ENCODE results near the gene MPDU1.

DNA sequence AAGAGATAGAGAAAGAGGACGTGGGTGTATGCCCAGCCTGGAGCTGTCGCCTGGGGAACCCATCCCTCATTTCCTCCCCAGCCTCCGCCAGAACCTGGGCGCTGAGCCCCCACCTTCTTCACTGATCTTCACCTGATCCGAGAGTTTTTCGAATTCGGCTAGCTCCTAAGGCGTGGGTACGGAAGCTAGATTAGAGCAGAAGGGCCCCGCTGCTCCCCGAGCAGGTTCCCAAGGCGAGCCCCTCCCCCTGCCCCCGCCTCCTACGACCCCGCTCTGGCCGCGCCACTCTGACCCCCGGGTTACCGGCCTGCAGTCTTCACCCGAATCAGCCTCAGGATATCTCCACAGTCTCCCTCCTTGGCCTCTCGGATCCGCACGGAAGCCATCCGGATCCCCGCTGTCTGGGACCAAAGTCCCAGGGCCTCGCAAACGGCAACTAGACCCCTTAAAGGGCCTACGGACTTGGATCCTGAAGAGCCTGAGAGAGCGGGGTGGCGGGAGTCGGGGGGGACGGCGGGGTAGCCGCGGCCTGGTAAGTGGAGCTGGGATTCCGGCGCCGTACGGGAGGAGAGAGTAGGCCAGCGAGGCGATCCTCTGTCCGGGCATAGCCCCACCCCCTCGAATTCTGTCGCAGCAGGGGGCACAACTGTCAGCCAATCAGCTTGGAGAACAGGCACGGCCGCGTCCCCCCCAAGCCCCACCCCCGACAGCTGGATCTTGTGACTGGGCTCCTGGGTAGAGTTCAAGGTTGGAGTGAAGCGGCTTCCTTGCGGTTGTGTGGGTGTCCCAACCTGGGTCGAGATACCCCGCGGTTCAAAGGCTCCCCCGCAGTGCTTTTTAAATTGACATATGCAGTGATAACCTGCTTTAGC lies 43.8 kb downstream of the MPDU1 start, which contains the start of gene SAT2:
- TF ChIP-seq, protein P1, sequence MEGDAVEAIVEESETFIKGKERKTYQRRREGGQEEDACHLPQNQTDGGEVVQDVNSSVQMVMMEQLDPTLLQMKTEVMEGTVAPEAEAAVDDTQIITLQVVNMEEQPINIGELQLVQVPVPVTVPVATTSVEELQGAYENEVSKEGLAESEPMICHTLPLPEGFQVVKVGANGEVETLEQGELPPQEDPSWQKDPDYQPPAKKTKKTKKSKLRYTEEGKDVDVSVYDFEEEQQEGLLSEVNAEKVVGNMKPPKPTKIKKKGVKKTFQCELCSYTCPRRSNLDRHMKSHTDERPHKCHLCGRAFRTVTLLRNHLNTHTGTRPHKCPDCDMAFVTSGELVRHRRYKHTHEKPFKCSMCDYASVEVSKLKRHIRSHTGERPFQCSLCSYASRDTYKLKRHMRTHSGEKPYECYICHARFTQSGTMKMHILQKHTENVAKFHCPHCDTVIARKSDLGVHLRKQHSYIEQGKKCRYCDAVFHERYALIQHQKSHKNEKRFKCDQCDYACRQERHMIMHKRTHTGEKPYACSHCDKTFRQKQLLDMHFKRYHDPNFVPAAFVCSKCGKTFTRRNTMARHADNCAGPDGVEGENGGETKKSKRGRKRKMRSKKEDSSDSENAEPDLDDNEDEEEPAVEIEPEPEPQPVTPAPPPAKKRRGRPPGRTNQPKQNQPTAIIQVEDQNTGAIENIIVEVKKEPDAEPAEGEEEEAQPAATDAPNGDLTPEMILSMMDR (conservative IDR thresholded peaks at IDR 0.05; ENCODE audit: low read depth, low read length): no peak
- TF ChIP-seq EZH2 (IDR thresholded peaks at IDR 0.05; ENCODE audit: borderline replicate concordance, low read depth, low read length, poor library complexity, severe bottlenecking): no peak
